NCI-H226 (cell line): ENCODE results near the gene ZNF680.
"Not testable (repeated sequence)": the region's sequence is repeated elsewhere in the genome, so short reads cannot be mapped to it uniquely, and the experiment has no call there.

ENCODE experiments used
- DNase-seq: peaks from one replicate; pipeline ENCODE4 v3.0.0-alpha.2; 2015

The ZNF680 gene

GRCh38 chr7:64554188-64554587 lies 8.7 kb downstream of the ZNF680 start:
- not testable (repeated sequence) for DNase-seq

- no peak for DNase-seq
Observed at GRCh38 chr7:64551375-64552142, 11.3 kb downstream of the ZNF680 start.

- DNase-seq, result no peak
Observed at GRCh38 chr7:64544010-64544409, 18.9 kb downstream of the ZNF680 start.

GRCh38 chr7:64541438-64542359 lies 21.2 kb downstream of the ZNF680 start:
- DNase-seq, result peak; percentile 28

GRCh38 chr7:64533756-64534155 lies 29.1 kb downstream of the ZNF680 start:
- no peak for DNase-seq

- DNase-seq, result no peak
Observed at GRCh38 chr7:64528770-64529169, 34.1 kb downstream of the ZNF680 start.

- DNase-seq, result no peak
Observed at GRCh38 chr7:64521409-64521984, 41.4 kb downstream of the ZNF680 start.

- DNase-seq, result no peak
Observed at GRCh38 chr7:64516451-64516850, 46.4 kb downstream of the ZNF680 start.

GRCh38 chr7:64515781-64516180 lies 47.1 kb downstream of the ZNF680 start:
- DNase-seq, result no peak

GRCh38 chr7:64515330-64515729 lies 47.5 kb downstream of the ZNF680 start:
- DNase-seq, result no peak

GRCh38 chr7:64509583-64509982 lies 53.3 kb downstream of the ZNF680 start:
- DNase-seq, result no peak

- peak; percentile 8 for DNase-seq
Observed at GRCh38 chr7:64504581-64505120, 58.2 kb downstream of the ZNF680 start.

GRCh38 chr7:64498270-64498669 lies 64.6 kb downstream of the ZNF680 start:
- no peak for DNase-seq

GRCh38 chr7:64494912-64495461 lies 67.9 kb downstream of the ZNF680 start:
- no peak for DNase-seq

GRCh38 chr7:64485623-64486022 lies 77.2 kb downstream of the ZNF680 start:
- no peak for DNase-seq
